ENCODE data around the gene AIM2. TPM values are rescaled to one million over a fixed set of nuclear protein-coding genes. Genes with fewer than 3 reads are reported as not detected.

Gene AIM2
- total and polyA plus RNA-seq, 11 donors, result 0.04 to 2.4 (median 0.44) TPM; not detected in 4

GRCh38 chr1:159058751-159059150 lies 17.8 kb downstream of the AIM2 start:
- intact Hi-C loops (cut with DNase I), result loop anchor here in 1 of 10 donors (5.0 kb wide), 1 partner anchor 41 kb away; no protein-coding TSS in a partner anchor
- Histone ChIP-seq H3K27me3 (no peaks in the 10 kb centered on the region), H3K27ac (no peak overlapping the region), H3K36me3 (peaks cover 0 to 27% (median 23%) of the 10 kb centered on the region in 9 donors), H3K4me3 (no peak overlapping the region), H3K9me3 (no peaks in the 10 kb centered on the region), H3K4me1 (peaks cover 0 to 29% (median 3%) of the 10 kb centered on the region in 12 donors)
- 77 to 81% (median 79%) methylated on average over 7 of the region's 7 CpGs for WGBS, 4 donors
- DNase-seq, result no peak
- TF ChIP-seq POLR2A (IDR thresholded peaks at IDR 0.05), result no peak
- no peak for TF ChIP-seq CTCF (IDR thresholded peaks at IDR 0.05)
- no peak for ATAC-seq

GRCh38 chr1:159056069-159056698 lies 20.4 kb downstream of the AIM2 start:
- no peak for ATAC-seq
- intact Hi-C loops (cut with DNase I), result loop anchor here in 1 of 10 donors (5.0 kb wide), 1 partner anchor 39 kb away; no protein-coding TSS in a partner anchor
- 85 to 87% (median 86%) methylated on average over 7 of the region's 7 CpGs for WGBS, 4 donors
- Histone ChIP-seq H3K9me3 (no peaks in the 10 kb centered on the region), H3K27ac (peak overlapping the region in 1 of 12 donors; percentile 73), H3K36me3 (peaks cover 0 to 52% (median 49%) of the 10 kb centered on the region in 9 donors), H3K4me1 (peaks cover 0 to 44% (median 7%) of the 10 kb centered on the region in 12 donors), H3K4me3 (no peak overlapping the region), H3K27me3 (no peaks in the 10 kb centered on the region)
- TF ChIP-seq CTCF (IDR thresholded peaks at IDR 0.05) (no peak), POLR2A (IDR thresholded peaks at IDR 0.05) (no peak)
- no peak for DNase-seq

GRCh38 chr1:159055181-159055641 lies 21.4 kb downstream of the AIM2 start:
- Histone ChIP-seq H3K27me3 (no peaks in the 10 kb centered on the region), H3K4me1 (peaks cover 0 to 44% (median 7%) of the 10 kb centered on the region in 12 donors), H3K27ac (peak overlapping the region in 1 of 12 donors; percentile 73), H3K4me3 (no peak overlapping the region), H3K9me3 (no peaks in the 10 kb centered on the region), H3K36me3 (peaks cover 0 to 62% (median 59%) of the 10 kb centered on the region in 9 donors)
- TF ChIP-seq CTCF (IDR thresholded peaks at IDR 0.05) (no peak), POLR2A (IDR thresholded peaks at IDR 0.05) (no peak)
- DNase-seq, result no peak
- intact Hi-C loops (cut with DNase I), result loop anchor here in 1 of 10 donors (5.0 kb wide), 1 partner anchor 38 kb away; no protein-coding TSS in a partner anchor
- no peak for ATAC-seq
- 79 to 88% (median 83%) methylated on average over 5 of the region's 5 CpGs for WGBS, 4 donors

- intact Hi-C loops (cut with DNase I), result no loop called here
- no peaks in the 10 kb centered on the region for H3K9me3 ChIP-seq
- TF ChIP-seq CTCF (IDR thresholded peaks at IDR 0.05) (no peak), POLR2A (IDR thresholded peaks at IDR 0.05) (no peak)
- H3K4me1 ChIP-seq, result peaks cover 0 to 44% (median 7%) of the 10 kb centered on the region in 12 donors
- ATAC-seq (no peak), DNase-seq (no peak)
- H3K36me3 ChIP-seq, result peaks cover 0 to 70% (median 66%) of the 10 kb centered on the region in 9 donors
- no peak overlapping the region for H3K27ac ChIP-seq
- no peak overlapping the region for H3K4me3 ChIP-seq
- WGBS, 4 donors, result 41 to 52% (median 48%) methylated on average over 2 of the region's 2 CpGs
- no peaks in the 10 kb centered on the region for H3K27me3 ChIP-seq
Measured at GRCh38 chr1:159054427-159054826, 22.1 kb downstream of the AIM2 start.
